RPMI8226 (cell line): ENCODE results near the gene LRRC74B.
"Not testable (repeated sequence)": the region's sequence is repeated elsewhere in the genome, so short reads cannot be mapped to it uniquely, and the experiment has no call there.

ENCODE experiments used
- DNase-seq: peaks from one replicate; pipeline ENCODE4 v3.0.0-alpha.2; 2015

LRRC74B gene

DNA sequence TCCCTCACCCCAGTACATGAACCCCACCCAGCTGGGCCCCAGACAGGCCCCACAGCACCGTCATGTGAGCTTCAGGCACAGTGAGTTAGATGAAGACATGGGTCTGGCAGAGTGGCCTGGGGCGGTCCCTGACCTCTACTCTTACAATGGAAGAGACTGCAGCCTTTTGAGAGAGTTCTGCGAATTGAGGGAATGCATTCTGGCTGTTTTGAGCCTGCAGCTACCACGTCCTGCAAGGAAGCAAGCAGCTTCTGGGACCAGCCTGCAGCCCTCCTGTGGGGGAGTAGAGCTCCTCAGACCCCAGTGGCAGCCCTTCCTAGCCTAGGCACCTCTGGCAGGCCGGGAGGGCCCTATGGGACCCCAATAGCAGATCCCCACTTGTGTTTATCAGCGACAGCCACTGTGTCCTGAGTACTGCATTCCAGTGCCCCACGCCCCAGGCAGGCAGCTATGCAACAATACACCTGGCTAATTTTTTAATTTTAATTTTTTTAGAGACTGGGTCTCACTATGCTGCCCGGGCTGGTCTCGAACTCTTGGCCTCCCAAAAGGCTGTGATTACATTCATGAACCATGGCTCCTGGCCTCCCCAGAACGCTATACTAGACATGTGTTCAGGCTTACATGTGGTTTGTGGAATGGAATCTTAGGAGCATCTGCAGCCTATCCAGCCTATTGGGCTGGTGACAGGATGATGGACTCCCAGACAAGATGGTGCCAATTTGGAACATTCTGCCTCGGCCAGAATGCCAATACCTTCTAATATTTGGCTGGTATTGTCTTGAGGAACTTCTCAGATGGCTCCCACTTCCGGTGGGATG, 12.7 kb upstream of the LRRC74B start:
- DNase-seq = no peak

GRCh38 chr22:21033895-21034294, 11.9 kb upstream of the LRRC74B start:
- no peak for DNase-seq

DNA sequence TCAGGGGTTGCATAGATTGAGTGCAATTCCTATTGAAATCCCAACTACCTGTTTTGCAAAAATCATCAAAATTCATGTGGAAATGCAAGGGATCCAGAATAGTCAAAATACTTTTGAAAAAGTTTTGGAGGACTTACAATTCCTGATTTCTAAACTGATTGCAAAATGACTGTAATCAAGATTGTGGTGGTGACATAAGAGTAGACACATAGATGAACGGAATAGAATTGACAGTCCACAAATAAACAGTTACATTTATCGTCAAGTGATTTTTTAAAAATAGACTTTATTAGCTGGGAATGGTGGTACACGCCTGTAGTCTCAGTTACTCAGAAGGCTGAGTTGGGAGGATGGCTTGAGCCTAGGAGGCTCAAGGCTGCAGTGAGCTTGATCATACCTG, 10.8 kb upstream of the LRRC74B start:
- DNase-seq = no peak

DNA sequence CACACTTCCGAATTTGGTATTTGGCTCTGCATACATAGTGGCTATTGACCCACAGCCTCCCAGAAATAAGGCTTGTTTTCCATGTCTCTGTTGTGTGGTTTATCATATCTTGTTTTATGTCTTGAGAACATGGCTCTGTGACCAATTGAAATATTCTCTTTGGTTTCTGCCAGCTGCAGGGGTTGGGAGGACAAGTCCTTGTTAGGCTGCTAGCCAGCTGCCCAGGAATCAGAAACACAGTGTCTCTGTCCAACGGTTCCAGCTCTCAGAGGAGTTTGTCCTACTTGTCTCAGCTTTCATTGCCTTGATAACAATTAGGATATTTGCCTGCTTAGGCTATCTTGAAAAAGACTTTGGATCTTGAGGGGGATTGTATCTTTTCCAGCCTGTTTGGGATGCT, 7.3 kb upstream of the LRRC74B start:
- no peak for DNase-seq

GRCh38 chr22:21039158-21039557, 6.6 kb upstream of the LRRC74B start:
- DNase-seq = not testable (repeated sequence)

GRCh38 chr22:21041937-21042336, 3.8 kb upstream of the LRRC74B start:
- no peak for DNase-seq

GRCh38 chr22:21042978-21043859, 2.5 kb upstream of the LRRC74B start:
- peak; percentile 34 for DNase-seq

- DNase-seq = no peak
Measured at GRCh38 chr22:21043860-21044535, 1.7 kb upstream of the LRRC74B start.

GRCh38 chr22:21044931-21045584, 688 bp upstream of the LRRC74B start:
- DNase-seq = no peak

- no peak for DNase-seq
Measured at GRCh38 chr22:21047035-21047661, 1.4 kb downstream of the LRRC74B start.

GRCh38 chr22:21047730-21048129, 2.0 kb downstream of the LRRC74B start:
- DNase-seq = no peak

- DNase-seq = not testable (repeated sequence)
Measured at GRCh38 chr22:21048448-21048847, 2.7 kb downstream of the LRRC74B start.

GRCh38 chr22:21048965-21049364, 3.2 kb downstream of the LRRC74B start:
- not testable (repeated sequence) for DNase-seq

DNA sequence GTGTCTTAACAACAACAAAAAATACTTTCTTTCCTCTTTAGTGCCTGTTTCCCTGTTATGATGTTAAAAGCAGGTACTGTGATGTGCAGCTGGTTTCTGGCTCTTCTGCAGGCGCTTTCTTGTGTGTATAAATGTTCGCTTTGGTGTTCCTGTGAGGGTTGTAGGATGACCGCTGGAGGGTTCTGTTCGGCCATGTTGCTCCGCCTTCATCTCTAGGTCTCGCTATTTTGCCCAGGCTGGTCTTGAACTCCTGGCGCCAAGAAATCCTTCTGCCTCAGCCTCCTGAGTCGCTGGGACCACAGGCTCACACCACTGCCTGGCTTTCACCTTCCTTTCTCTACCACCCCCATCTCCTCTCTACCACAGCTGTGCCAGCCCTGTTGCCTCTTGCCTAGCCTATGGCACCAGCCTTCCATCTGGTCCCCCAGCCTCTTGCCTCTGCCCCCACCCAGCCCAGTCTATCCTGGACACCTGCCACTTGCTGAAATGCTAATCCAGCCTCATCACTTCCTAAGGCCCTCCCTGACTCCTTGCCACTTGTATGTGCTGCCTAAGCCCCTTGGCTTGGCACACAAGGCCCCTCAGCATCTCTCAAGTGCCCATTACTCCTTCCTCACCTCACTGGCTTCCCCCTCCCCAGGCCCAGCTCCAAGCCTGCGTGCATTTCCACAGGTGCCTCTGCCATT, 5.5 kb downstream of the LRRC74B start:
- DNase-seq = peak; percentile 23

GRCh38 chr22:21051831-21052400, 6.2 kb downstream of the LRRC74B start:
- no peak for DNase-seq

DNA sequence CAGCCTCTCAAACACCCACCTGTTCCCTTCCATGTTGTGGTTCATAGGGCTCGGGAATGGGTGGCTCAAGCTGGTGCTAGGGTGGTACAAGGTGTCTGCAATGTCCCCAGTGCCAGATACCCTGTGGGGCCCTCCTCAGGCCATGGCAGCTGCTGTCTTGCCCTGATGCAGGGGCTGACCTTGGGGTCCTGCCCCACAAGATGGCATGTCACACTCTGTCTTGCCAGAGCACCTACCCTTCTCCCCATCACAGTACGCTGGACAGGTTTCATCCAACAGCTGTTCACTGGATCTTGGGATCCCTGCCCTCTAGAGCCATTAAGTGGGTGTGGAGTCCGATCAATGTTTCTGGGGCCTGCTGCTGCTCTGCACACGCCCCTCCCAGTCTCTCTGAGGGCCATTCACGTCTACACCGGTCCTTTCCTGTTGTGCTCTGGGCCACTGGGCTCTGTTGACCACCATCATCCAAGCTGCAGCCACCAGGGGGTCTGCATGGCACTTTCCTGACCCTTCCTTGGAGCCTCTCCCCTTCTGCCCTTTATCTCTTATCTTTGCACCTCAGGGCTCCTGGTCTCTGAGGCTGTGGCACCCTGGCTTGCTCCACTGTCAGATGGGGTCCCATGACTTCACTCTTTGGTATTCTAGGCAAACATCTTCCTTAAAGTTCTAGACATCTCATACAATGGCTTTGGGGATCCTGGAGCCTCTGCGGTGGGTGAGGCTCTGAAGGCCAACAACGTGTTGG, 7.1 kb downstream of the LRRC74B start:
- no peak for DNase-seq

DNA sequence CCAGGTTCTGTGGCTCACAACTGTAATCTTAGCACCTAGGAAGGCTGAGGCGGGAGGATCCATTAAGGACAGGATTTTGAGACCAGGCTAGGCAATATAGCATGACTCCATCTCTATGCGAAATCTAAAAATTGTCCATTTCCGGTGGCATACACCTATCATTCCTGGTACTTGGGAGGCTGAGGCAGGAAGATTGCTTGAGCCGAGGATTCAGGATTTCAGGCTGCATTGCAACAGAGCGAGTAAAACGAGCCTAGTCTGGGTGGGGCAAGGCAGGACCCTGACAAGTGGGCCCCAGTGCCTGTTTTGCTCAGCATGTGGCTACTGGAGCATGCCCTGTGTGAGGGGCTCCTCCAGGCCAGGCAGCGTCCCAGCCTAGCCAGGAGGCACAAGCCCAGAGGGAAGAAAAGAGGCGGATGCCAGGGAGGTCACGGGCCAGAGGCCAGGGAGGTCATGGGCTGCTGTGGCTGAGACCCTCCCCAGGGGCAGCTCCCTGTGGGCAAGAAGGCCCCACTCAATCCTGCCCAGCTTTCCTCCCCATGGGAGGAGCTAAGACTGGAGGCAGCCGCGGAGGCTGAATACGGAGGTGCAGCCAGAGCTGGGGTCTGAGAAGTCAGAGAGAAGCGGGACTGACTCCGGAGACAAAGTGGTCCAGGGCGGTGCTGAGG, 8.4 kb downstream of the LRRC74B start:
- DNase-seq = no peak

- no peak for DNase-seq
Measured at GRCh38 chr22:21054714-21055563, 9.2 kb downstream of the LRRC74B start.

GRCh38 chr22:21055564-21055834, 9.8 kb downstream of the LRRC74B start:
- no peak for DNase-seq
